SK-N-SH treated with all-trans-retinoic acid at 6 μM for 48 hours (cell line): ENCODE results near the gene TGFBR3.

ENCODE experiments used
- ATAC-seq: fragments of 200-7000 bp; cut with Tn5 transposase; 3 replicates; pipeline ENCODE4 v1.9.1; 2020; ENCODE audit warnings: mild to moderate bottlenecking, moderate library complexity
- ARNTL ChIP-seq: fragments of 450-650 bp; formaldehyde crosslinking; IDR thresholded peaks from 2 replicates; pipeline ENCODE4 v1.5.0; 2020; ENCODE audit warnings: low read depth, mild to moderate bottlenecking, moderate library complexity, borderline replicate concordance
- BACH2 ChIP-seq: fragments of 250-450 bp; sonication (Bioruptor Pico); IDR thresholded peaks from 2 replicates; pipeline ENCODE4 v1.9.0; 2021; ENCODE audit warnings: mild to moderate bottlenecking, borderline replicate concordance
- CSDC2 ChIP-seq: fragments of 250-450 bp; sonication (Bioruptor Pico); IDR thresholded peaks from 2 replicates; pipeline ENCODE4 v1.5.0; 2020; ENCODE audit warnings: mild to moderate bottlenecking, moderate library complexity
- ESRRG ChIP-seq: fragments of 250-450 bp; sonication (Bioruptor Pico); IDR thresholded peaks from 2 replicates; pipeline ENCODE4 v1.6.1; 2021; ENCODE audit warnings: mild to moderate bottlenecking
- GLIS3 ChIP-seq: fragments of 250-450 bp; sonication (Bioruptor Pico); IDR thresholded peaks from 2 replicates; pipeline ENCODE4 v1.5.0; 2020; ENCODE audit warnings: mild to moderate bottlenecking, moderate library complexity
- ISL1 ChIP-seq: fragments of 250-450 bp; sonication (Bioruptor Pico); IDR thresholded peaks from 2 replicates; pipeline ENCODE4 v2.1.2; 2022; ENCODE audit warnings: mild to moderate bottlenecking, moderate library complexity
- OSR1 ChIP-seq: fragments of 250-450 bp; sonication (Bioruptor Pico); IDR thresholded peaks from 2 replicates; pipeline ENCODE4 v1.8.0; 2022; ENCODE audit warnings: moderate library complexity, mild to moderate bottlenecking, inconsistent platforms
- PATZ1 ChIP-seq: fragments of 250-450 bp; sonication (Bioruptor Pico); IDR thresholded peaks from 2 replicates; pipeline ENCODE4 v1.8.0; 2020; ENCODE audit warnings: mild to moderate bottlenecking, moderate library complexity, borderline replicate concordance
- POU6F1 ChIP-seq: fragments of 250-450 bp; sonication (Bioruptor Pico); IDR thresholded peaks from 2 replicates; pipeline ENCODE4 v1.8.0; 2021; ENCODE audit warnings: low read depth, mild to moderate bottlenecking, moderate library complexity, borderline replicate concordance
- PPARA ChIP-seq: fragments of 250-450 bp; sonication (Bioruptor Pico); IDR thresholded peaks from 2 replicates; pipeline ENCODE4 v1.5.0; 2020; ENCODE audit warnings: mild to moderate bottlenecking, borderline replicate concordance
- RARB ChIP-seq: fragments of 250-450 bp; sonication (Bioruptor Pico); IDR thresholded peaks from 2 replicates; pipeline ENCODE4 v1.8.0; 2021; ENCODE audit warnings: mild to moderate bottlenecking, moderate library complexity
- TOX ChIP-seq: fragments of 250-450 bp; sonication (Bioruptor Pico); IDR thresholded peaks from 2 replicates; pipeline ENCODE4 v1.8.0; 2021; ENCODE audit warnings: mild to moderate bottlenecking, moderate library complexity, borderline replicate concordance
- TSHZ2 ChIP-seq: fragments of 250-450 bp; sonication (Bioruptor Pico); IDR thresholded peaks from 2 replicates; pipeline ENCODE4 v1.5.0; 2020; ENCODE audit warnings: mild to moderate bottlenecking, moderate library complexity
- ZC3H10 ChIP-seq: fragments of 250-450 bp; sonication (Bioruptor Pico); IDR thresholded peaks from 2 replicates; pipeline ENCODE4 v1.5.1; 2021; ENCODE audit warnings: mild to moderate bottlenecking, moderate library complexity
- ZFP3 ChIP-seq: fragments of 250-450 bp; sonication (Bioruptor Pico); IDR thresholded peaks from 2 replicates; pipeline ENCODE4 v1.5.0; 2020; ENCODE audit warnings: mild to moderate bottlenecking, moderate library complexity
- ZFP30 ChIP-seq: fragments of 450-650 bp; formaldehyde crosslinking; IDR thresholded peaks from 2 replicates; pipeline ENCODE4 v1.5.0; 2022; ENCODE audit warnings: mild to moderate bottlenecking, moderate library complexity
- ZNF565 ChIP-seq: fragments of 450-650 bp; formaldehyde crosslinking; conservative IDR thresholded peaks from 2 replicates; pipeline ENCODE4 v1.5.0; 2020; ENCODE audit warnings: low read depth, mild to moderate bottlenecking, moderate library complexity
- ZNF70 ChIP-seq: fragments of 450-650 bp; formaldehyde crosslinking; IDR thresholded peaks from 2 replicates; pipeline ENCODE4 v1.5.0; 2020; ENCODE audit warnings: mild to moderate bottlenecking, moderate library complexity
- ZNF8 ChIP-seq: fragments of 450-650 bp; formaldehyde crosslinking; IDR thresholded peaks from 2 replicates; pipeline ENCODE4 v1.5.0; 2020; ENCODE audit warnings: mild to moderate bottlenecking, moderate library complexity
- TF ChIP-seq, protein P1 (sequence below): fragments of 250-450 bp; sonication (Bioruptor Pico); IDR thresholded peaks from 2 replicates; pipeline ENCODE4 v1.5.1; 2020; ENCODE audit warnings: low read depth, mild to moderate bottlenecking, moderate library complexity
- TF ChIP-seq, protein P2 (sequence below): fragments of 250-450 bp; sonication (Bioruptor Pico); IDR thresholded peaks from 2 replicates; pipeline ENCODE4 v1.5.1; 2021; ENCODE audit warnings: mild to moderate bottlenecking, moderate library complexity

Gene TGFBR3

GRCh38 chr1:91778964-91779363 is 107.0 kb downstream of the TGFBR3 start:
- ATAC-seq: no peak
- TF ChIP-seq ZFP3 (CRISPR knock-in tag) (no peak), ZNF8 (CRISPR knock-in tag) (no peak), ZNF70 (CRISPR knock-in tag) (no peak), TSHZ2 (CRISPR knock-in tag) (no peak), POU6F1 (CRISPR knock-in tag) (no peak), ZC3H10 (no peak), ARNTL (CRISPR knock-in tag) (no peak), ESRRG (no peak), ISL1 (CRISPR knock-in tag) (no peak), OSR1 (CRISPR knock-in tag) (no peak), ZNF565 (CRISPR knock-in tag) (no peak), TOX (CRISPR knock-in tag) (no peak)

DNA sequence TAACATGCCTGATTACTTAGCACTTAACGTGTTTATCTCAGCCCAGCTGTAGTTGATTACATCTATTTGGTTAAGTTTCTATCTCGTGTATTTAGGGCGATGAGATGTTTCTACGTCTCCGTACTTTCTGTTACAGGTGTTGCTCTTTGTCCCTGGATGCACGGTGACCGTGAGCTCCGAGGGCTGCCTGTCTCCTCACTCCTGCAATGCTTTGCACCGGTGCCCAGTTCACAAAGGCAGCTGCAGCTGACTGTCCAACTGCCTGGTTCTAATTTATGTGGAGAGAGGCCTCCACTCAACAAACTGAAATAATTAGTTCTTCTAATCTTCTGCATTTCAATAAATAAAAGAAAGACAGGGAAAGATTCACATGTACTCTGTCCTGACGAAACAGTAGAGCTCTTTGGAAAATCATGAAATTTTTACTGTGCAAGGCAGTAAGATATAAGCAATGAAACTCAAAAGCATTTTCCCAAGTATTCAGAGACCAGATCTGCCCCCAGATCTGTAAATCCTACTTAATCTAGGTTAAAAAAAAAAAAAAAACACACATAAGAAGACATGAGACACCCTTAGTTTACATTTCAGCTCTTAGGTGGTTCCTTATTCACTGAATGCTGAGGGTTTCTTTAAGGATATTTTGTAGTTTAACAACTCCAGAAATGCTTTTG is 108.2 kb downstream of the TGFBR3 start:
- no peak for TF ChIP-seq RARB (CRISPR knock-in tag)
- TF ChIP-seq ZFP3 (CRISPR knock-in tag): no peak
- TF ChIP-seq ISL1 (CRISPR knock-in tag): no peak
- TF ChIP-seq BACH2 (CRISPR knock-in tag): no peak
- no peak for TF ChIP-seq ZNF565 (CRISPR knock-in tag)
- TF ChIP-seq ARNTL (CRISPR knock-in tag): no peak
- TF ChIP-seq ZC3H10: no peak
- TF ChIP-seq GLIS3 (CRISPR knock-in tag): no peak
- TF ChIP-seq ZNF70 (CRISPR knock-in tag): no peak
- no peak for TF ChIP-seq TSHZ2 (CRISPR knock-in tag)
- no peak for TF ChIP-seq ESRRG
- TF ChIP-seq PATZ1 (CRISPR knock-in tag): no peak
- no peak for TF ChIP-seq PPARA (CRISPR knock-in tag)
- TF ChIP-seq, protein P1, sequence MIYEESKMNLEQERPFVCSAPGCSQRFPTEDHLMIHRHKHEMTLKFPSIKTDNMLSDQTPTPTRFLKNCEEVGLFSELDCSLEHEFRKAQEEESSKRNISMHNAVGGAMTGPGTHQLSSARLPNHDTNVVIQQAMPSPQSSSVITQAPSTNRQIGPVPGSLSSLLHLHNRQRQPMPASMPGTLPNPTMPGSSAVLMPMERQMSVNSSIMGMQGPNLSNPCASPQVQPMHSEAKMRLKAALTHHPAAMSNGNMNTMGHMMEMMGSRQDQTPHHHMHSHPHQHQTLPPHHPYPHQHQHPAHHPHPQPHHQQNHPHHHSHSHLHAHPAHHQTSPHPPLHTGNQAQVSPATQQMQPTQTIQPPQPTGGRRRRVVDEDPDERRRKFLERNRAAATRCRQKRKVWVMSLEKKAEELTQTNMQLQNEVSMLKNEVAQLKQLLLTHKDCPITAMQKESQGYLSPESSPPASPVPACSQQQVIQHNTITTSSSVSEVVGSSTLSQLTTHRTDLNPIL (CRISPR knock-in tag): no peak
- TF ChIP-seq, protein P2, sequence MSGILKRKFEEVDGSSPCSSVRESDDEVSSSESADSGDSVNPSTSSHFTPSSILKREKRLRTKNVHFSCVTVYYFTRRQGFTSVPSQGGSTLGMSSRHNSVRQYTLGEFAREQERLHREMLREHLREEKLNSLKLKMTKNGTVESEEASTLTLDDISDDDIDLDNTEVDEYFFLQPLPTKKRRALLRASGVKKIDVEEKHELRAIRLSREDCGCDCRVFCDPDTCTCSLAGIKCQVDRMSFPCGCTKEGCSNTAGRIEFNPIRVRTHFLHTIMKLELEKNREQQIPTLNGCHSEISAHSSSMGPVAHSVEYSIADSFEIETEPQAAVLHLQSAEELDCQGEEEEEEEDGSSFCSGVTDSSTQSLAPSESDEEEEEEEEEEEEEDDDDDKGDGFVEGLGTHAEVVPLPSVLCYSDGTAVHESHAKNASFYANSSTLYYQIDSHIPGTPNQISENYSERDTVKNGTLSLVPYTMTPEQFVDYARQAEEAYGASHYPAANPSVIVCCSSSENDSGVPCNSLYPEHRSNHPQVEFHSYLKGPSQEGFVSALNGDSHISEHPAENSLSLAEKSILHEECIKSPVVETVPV (CRISPR knock-in tag): no peak
- TF ChIP-seq CSDC2 (CRISPR knock-in tag): no peak
- TF ChIP-seq ZFP30 (CRISPR knock-in tag): no peak
- no peak for ATAC-seq
